CD4-positive, alpha-beta T cell (primary cell): ENCODE results near the gene FLT4. TPM values are rescaled to one million over a fixed set of nuclear protein-coding genes. Genes with fewer than 3 reads are reported as not detected.
A peak's percentile ranks its signal among the peaks of the same experiment; 100 is the strongest.

Experiments
- ATAC-seq: fragments of 200-7000 bp; cut with Tn5 transposase; one replicate; pipeline ENCODE4 v1.10.0; 2022; ENCODE audit warnings: mild to moderate bottlenecking; ENCODE audit not compliant: poor library complexity
- CTCF ChIA-PET: fragments of 350-600 bp; sonication (Branson Sonifier 250); formaldehyde crosslinking; loops from one replicate; lab custom pipeline; 2021; ENCODE audit warnings: antibody characterized with exemption, inconsistent platforms; lab: Charles Lee
- POLR2A ChIA-PET: fragments of 350-600 bp; sonication (Branson Sonifier 250); formaldehyde crosslinking; loops from one replicate; lab custom pipeline; 2021; ENCODE audit warnings: antibody characterized with exemption, inconsistent platforms; lab: Charles Lee
- DNase-seq, 14 experiments: peaks; one replicate each; pipeline ENCODE4 v3.0.0-alpha.2; 2013 to 2020; ENCODE audit warnings: mixed read lengths in 2 of 14
- H3K27ac ChIP-seq, 2 donors: one replicate each; pipeline versions ENCODE4 v1.5.1 to v1.7.0; 2013; ENCODE audit warnings: low read length in 2 of 2, low read depth in 1 of 2, mild to moderate bottlenecking in 1 of 2
- H3K27me3 ChIP-seq, 2 experiments: 1 replicate in 1 of 2; 2 replicates in 1 of 2; pipeline versions ENCODE4 v1.6.1 to v1.7.0; 2013; ENCODE audit warnings: low read length in 2 of 2, control low read depth in 1 of 2, mild to moderate bottlenecking in 1 of 2, moderate library complexity in 1 of 2; ENCODE audit not compliant: insufficient read depth in 2 of 2, control insufficient read depth in 1 of 2
- H3K36me3 ChIP-seq: one replicate; pipeline ENCODE4 v1.6.1; 2013; ENCODE audit warnings: low read length, control low read depth; ENCODE audit not compliant: insufficient read depth
- H3K4me1 ChIP-seq: one replicate; pipeline ENCODE4 v1.6.1; 2013; ENCODE audit warnings: low read length, control low read depth; ENCODE audit not compliant: insufficient read depth
- H3K4me3 ChIP-seq: one replicate; pipeline ENCODE4 v1.5.1; 2013; ENCODE audit warnings: mild to moderate bottlenecking, low read length, moderate library complexity
- H3K9me3 ChIP-seq, 2 experiments: 1 replicate in 1 of 2; 2 replicates in 1 of 2; pipeline versions ENCODE4 v1.6.1 to v1.7.0; 2013; ENCODE audit warnings: low read length in 2 of 2, mild to moderate bottlenecking in 2 of 2, control low read depth in 1 of 2, moderate library complexity in 1 of 2; ENCODE audit not compliant: control insufficient read depth in 1 of 2, insufficient read depth in 1 of 2
- H3K27ac Mint-ChIP-seq: one replicate; pipeline ENCODE4 v1.8.0; 2020; ENCODE audit warnings: mixed read lengths
- H3K27me3 Mint-ChIP-seq: one replicate; pipeline ENCODE4 v1.8.0; 2021; ENCODE audit warnings: mixed read lengths
- H3K36me3 Mint-ChIP-seq: one replicate; pipeline ENCODE4 v1.8.0; 2021; ENCODE audit warnings: low read depth, mixed read lengths
- H3K4me1 Mint-ChIP-seq: one replicate; pipeline ENCODE4 v1.8.0; 2021; ENCODE audit warnings: low read depth, mixed read lengths
- H3K4me3 Mint-ChIP-seq: one replicate; pipeline ENCODE4 v1.8.0; 2020; ENCODE audit warnings: mild to moderate bottlenecking, mixed read lengths
- H3K9me3 Mint-ChIP-seq: one replicate; pipeline ENCODE4 v1.8.0; 2020; ENCODE audit warnings: mixed read lengths
- intact Hi-C, 2 experiments: fragments of 100-400 bp; cut with DNase I in 1 of 2; cut with micrococcal nuclease in 1 of 2; formaldehyde crosslinking; loops; one replicate each; pipeline versions ENCODE4 v1.15.1 to v1.9.0; 2023 to 2025; cut with DNase I, micrococcal nuclease
- total RNA-seq, 174 experiments: library from RNA in 2 of 174; stranded (reverse) in 2 of 174; gene quantifications; one replicate each; pipeline ENCODE4 v1.2.3 and lab custom pipeline; 2021 to 2026
- TF ChIP-seq, protein P1 (sequence below): fragments of 200-600 bp; IDR thresholded peaks from one replicate; pipeline ENCODE4 v1.8.0; 2022; ENCODE audit warnings: antibody characterized with exemption, mild to moderate bottlenecking

FLT4 gene
- total RNA-seq, 2 experiments from 2014 or later: 2.3 to 2.5 TPM

GRCh38 chr5:180640861-180641565 lies 8.4 kb downstream of the FLT4 start:
- Histone ChIP-seq H3K9me3 (peaks cover 0 to 3% of the 10 kb centered on the region in 2 experiments), H3K4me1 (no peaks in the 10 kb centered on the region), H3K4me3 (no peak overlapping the region), H3K27ac (no peak overlapping the region), H3K36me3 (no peaks in the 10 kb centered on the region), H3K27me3 (no peaks in the 10 kb centered on the region)
- ATAC-seq (no peak), DNase-seq (peak in 2 of 14 experiments; percentile 4 to 25)
- Mint-ChIP-seq H3K27me3 (peaks cover 10% of the 10 kb centered on the region), H3K36me3 (no peaks in the 10 kb centered on the region), H3K4me3 (no peak overlapping the region), H3K9me3 (no peaks in the 10 kb centered on the region), H3K27ac (no peak overlapping the region), H3K4me1 (no peaks in the 10 kb centered on the region)
- intact Hi-C loops: no loop called here
- ChIA-PET CTCF (no interaction called here), POLR2A (no interaction called here)
- TF ChIP-seq, protein P1, sequence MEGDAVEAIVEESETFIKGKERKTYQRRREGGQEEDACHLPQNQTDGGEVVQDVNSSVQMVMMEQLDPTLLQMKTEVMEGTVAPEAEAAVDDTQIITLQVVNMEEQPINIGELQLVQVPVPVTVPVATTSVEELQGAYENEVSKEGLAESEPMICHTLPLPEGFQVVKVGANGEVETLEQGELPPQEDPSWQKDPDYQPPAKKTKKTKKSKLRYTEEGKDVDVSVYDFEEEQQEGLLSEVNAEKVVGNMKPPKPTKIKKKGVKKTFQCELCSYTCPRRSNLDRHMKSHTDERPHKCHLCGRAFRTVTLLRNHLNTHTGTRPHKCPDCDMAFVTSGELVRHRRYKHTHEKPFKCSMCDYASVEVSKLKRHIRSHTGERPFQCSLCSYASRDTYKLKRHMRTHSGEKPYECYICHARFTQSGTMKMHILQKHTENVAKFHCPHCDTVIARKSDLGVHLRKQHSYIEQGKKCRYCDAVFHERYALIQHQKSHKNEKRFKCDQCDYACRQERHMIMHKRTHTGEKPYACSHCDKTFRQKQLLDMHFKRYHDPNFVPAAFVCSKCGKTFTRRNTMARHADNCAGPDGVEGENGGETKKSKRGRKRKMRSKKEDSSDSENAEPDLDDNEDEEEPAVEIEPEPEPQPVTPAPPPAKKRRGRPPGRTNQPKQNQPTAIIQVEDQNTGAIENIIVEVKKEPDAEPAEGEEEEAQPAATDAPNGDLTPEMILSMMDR: no peak

GRCh38 chr5:180640611-180640860 lies 8.9 kb downstream of the FLT4 start:
- H3K27ac ChIP-seq: no peak overlapping the region
- DNase-seq (peak in 1 of 14 experiments; percentile 23), ATAC-seq (no peak)
- H3K9me3 ChIP-seq: peaks cover 0 to 3% of the 10 kb centered on the region in 2 experiments
- POLR2A ChIA-PET: no interaction called here
- no peaks in the 10 kb centered on the region for H3K4me1 ChIP-seq
- H3K36me3 ChIP-seq: no peaks in the 10 kb centered on the region
- intact Hi-C loops: no loop called here
- no peak overlapping the region for H3K4me3 ChIP-seq
- no peak overlapping the region for H3K27ac Mint-ChIP-seq
- CTCF ChIA-PET: no interaction called here
- peaks cover 7% of the 10 kb centered on the region for H3K27me3 Mint-ChIP-seq
- H3K36me3 Mint-ChIP-seq: no peaks in the 10 kb centered on the region
- H3K9me3 Mint-ChIP-seq: no peaks in the 10 kb centered on the region
- H3K4me1 Mint-ChIP-seq: no peaks in the 10 kb centered on the region
- no peak overlapping the region for H3K4me3 Mint-ChIP-seq
- TF ChIP-seq, protein P1: no peak
- H3K27me3 ChIP-seq: no peaks in the 10 kb centered on the region

DNA sequence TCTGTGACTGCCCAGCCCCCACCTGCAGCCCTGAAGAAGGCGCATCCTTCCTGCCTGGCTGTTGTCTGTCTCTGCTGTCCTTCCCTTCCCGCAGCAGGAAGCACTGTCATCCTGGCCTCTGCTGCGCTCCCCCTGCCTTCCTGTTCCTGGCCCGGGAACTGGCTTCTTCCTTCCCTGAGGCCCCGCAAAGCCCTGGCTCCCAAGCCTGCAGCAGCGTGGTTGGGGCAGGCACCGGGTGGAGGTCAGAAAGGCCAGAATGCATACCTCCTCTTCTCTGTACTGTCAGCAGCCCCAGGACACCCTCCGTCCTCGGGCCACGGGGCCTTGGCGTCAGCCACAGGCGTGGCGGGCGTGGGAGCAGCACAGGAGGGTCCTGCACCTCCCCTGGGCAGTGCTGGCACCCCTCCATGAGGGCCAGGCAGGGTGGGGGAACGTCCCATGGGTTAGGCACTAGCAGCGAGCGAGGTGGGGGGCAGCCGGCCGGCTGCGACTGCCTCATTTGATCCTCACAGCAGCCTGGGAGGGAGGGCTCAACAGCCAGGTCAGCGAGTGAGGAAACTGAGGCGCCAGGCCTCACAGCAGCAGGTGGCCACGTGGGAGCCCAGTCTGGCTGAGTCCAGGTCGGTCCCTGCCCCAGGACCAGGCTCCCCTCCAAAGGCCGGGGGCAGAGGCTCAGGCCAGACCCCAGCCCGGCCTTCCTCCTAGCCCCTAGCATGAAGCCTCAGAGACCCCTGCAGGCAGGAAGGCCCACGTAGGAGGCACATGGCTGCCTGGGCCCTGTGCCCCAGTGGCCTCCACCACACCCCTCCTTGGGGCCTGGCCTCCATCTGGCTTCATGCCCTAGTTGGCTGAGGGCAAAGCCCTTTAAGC lies 9.4 kb downstream of the FLT4 start:
- no peaks in the 10 kb centered on the region for H3K9me3 Mint-ChIP-seq
- Histone ChIP-seq H3K4me1 (no peaks in the 10 kb centered on the region), H3K36me3 (no peaks in the 10 kb centered on the region), H3K9me3 (peaks cover 0 to 3% of the 10 kb centered on the region in 2 experiments), H3K27me3 (no peaks in the 10 kb centered on the region), H3K27ac (no peak overlapping the region), H3K4me3 (no peak overlapping the region)
- H3K27me3 Mint-ChIP-seq: peaks cover 7% of the 10 kb centered on the region
- TF ChIP-seq, protein P1: no peak
- H3K4me1 Mint-ChIP-seq: no peaks in the 10 kb centered on the region
- no peak overlapping the region for H3K4me3 Mint-ChIP-seq
- no peaks in the 10 kb centered on the region for H3K36me3 Mint-ChIP-seq
- DNase-seq (peak in 2 of 14 experiments; percentile 4 to 21), ATAC-seq (no peak)
- ChIA-PET CTCF (no interaction called here), POLR2A (no interaction called here)
- intact Hi-C loops: no loop called here
- no peak overlapping the region for H3K27ac Mint-ChIP-seq
